GM15510 (cell line): Measurements from ENCODE around the gene UNC5CL.

Experiments
- POLR2A ChIP-seq: IDR thresholded peaks from 3 replicates; pipeline ENCODE4 v1.6.1; 2011; ENCODE audit warnings: borderline replicate concordance; ENCODE audit not compliant: insufficient read length; ENCODE audit errors: extremely low read depth

The UNC5CL gene

DNA sequence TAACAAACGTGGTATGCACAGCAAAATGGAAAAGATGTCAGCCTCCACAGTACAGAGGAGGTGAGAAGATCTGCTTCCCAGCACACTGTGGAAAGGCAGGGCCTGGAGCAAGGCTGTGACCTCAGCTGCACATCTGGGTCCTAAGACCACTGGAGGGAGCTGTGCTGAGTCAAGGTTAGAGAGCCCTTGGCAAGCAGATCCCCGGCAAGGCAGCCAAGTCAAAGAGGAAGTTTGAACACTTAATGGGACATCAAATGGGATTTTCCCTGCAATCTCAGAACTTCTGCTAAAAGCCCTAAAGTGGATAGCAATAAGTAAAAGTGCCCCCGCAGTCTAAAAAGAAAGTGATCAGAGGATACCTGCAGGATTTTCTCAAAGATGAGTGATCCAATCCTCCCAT lies 39.5 kb downstream of the UNC5CL start:
- no peak for TF ChIP-seq POLR2A

DNA sequence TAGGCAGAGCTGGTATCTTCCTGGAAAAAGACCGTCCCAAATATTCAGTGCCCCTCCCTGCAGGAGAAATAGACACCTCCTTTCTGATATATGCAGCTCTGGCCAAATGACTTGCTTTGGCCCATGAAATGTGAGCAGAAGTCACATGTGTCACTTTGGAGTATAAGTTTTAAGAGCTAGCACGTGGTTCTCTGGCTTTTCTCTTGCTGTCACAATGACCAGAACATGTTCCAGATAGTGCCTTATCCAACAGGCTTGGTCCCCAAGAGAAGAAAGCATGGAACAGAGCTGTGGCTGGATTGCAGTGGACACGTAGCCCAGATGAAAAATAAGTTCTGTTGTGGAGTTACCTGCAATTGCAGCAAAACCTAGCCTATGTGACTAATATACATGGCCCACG lies 40.4 kb downstream of the UNC5CL start:
- TF ChIP-seq POLR2A, result no peak

DNA sequence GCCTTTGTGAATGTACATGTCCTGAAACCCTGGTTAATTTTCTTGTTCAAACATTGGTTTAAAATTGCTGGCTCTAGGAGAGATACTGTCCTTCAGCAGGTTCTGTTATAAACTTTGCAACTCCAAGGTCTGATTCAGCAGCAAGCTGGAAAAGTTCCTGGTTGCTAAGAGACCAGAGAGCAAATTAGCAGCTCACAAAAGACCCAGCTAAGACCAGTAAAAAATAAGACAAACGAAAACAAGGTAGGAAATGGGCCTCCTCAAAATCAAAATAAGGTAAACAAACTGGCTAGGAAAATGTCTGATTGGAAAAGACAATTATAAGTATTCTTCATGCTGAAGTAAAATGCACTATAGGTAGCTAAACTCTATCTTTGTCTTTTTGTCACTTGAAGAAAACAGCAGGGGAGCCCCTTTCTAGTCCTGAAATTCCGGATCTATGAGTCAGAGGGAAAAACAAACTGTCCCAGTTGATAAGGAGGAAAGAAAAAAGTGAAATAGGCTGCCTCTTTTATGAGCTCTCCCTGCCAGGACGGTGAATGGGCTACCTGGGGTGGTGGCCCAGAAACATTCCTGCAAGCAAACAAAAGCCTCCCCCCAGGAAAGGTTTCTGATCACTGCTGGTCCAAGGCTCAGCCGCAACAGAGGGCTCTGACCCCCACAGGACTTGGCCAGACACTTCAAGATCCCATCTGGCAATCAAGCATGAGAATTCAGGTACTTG lies 41.6 kb downstream of the UNC5CL start:
- TF ChIP-seq POLR2A, result no peak

DNA sequence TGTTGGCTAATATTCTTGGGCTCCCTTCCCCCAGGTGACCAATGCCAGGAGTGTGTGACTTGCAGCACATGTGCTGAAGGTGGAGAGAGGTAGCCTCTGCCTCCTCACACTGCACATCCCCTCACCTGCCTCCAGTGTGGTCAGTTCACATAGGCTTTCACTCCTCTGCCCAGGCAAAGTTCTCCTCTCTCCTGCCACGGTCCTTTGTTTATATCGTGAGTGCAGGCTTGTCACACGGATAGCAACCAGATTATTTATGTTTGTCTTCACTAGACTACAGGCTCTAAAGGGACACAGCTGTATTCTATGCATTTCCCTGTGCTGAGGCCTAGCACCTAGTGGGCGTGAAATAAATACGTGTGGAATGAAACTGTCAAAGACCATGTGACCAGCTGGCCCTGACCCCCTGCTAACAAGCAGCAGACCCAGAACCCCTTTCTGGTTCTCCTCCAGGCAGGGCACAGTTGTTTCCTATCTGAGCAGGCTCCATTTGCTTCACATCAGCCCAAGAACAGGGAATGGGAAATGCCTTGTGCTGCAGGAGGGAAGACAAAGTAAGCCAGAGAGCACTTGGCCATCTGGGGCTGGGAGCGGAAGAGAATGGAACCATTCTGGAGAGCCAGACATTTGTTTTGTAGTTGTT lies 42.3 kb downstream of the UNC5CL start:
- no peak for TF ChIP-seq POLR2A

DNA sequence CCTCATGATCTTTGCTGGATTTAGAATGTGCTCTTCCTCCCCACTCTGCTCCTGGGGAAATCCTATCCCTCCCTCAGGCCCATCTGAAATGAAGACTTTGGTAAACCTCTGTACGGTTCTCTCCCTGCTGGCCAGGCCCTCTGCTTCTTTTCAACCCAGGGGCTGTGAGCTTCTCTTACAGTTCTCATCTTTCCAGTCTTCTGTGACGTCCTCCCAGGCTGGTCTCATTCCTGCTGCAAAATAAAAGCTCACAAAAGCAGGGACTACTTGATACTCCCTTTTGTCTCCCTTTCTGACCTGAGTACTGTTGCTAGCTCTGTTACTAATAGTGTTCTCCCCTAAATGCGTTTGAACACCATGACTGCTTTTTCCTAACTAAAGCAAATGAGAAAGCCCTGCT lies 46.3 kb downstream of the UNC5CL start:
- no peak for TF ChIP-seq POLR2A

DNA sequence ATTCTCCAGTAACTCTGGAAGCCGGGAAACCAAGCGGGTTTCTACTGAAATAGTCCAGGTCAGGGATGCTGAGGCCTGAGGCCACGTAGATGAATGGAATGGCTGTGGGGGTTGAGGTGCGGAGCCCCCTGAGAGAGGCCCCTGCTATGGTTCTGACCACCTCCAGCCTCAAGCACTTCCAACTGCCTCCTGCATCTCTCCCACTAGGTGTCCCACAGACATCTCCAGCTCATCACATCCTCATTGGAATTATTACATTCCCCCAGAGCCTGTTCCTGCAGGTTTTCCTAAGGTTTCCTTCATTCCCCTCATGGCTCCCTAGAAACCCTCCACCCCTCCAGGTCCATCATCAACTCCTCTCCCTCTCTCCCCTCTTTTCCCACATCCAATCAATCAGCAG lies 48.7 kb downstream of the UNC5CL start:
- TF ChIP-seq POLR2A, result no peak

DNA sequence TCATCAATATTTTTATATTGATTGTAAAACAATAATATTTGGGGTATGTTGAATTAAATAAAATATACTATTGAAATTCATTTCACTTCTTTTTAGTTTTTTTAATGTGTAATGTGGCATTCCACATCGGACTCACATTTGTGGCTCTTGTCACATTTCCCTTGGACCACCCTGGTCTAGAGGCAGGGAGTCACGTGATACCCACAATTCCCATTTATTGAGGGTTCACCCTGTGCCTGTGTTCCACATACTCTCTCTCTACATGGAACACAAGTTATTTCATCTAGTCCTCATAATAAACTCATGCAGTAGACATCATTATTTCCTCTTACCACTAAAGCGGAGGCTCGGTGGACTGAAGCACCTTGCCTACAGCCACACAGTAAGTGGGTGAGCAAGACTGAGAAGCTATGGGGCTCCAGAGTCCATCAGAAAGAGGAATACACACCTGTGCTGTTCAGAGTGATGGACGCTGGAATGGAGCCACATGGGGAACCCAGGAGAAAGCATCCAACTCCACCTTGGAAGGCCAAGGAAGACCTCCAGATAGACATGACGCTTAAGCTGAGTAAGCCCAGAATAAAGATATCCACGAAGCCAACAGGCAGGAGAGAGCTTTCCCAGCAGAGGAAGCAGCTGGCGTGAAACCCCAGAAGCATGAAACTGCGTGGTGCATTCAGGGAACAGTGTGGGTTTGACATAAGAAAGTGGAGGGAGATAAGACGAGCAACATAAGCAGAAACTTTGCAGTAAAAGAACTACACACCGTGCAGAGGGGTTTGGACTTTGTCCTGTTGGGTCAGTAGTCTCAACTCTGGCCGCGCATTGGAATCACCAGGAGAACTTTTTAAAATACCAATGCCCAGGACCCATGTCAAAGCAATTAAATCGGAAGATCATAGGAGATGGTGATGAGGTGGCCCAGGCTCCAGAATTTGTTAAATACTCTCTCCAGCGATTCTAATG lies 49.5 kb downstream of the UNC5CL start:
- no peak for TF ChIP-seq POLR2A

DNA sequence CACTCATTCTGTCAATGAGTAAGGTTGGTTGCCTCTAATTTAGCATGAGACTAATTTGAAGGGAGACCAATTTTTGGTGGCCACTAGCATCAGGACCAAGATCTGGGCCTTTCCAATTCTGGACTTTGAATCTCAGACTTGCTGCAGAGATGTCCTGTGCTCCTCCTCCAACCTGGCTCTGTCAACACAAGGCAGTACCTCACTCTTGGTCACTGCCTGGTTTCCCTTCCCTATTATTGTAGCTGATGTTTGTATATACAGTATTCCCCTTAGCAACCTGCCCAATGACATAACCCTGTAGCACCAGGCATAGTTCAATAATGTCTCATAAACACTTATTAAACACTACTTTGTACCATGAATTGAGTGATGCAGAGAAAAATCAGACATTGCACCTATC lies 50.4 kb downstream of the UNC5CL start:
- no peak for TF ChIP-seq POLR2A

DNA sequence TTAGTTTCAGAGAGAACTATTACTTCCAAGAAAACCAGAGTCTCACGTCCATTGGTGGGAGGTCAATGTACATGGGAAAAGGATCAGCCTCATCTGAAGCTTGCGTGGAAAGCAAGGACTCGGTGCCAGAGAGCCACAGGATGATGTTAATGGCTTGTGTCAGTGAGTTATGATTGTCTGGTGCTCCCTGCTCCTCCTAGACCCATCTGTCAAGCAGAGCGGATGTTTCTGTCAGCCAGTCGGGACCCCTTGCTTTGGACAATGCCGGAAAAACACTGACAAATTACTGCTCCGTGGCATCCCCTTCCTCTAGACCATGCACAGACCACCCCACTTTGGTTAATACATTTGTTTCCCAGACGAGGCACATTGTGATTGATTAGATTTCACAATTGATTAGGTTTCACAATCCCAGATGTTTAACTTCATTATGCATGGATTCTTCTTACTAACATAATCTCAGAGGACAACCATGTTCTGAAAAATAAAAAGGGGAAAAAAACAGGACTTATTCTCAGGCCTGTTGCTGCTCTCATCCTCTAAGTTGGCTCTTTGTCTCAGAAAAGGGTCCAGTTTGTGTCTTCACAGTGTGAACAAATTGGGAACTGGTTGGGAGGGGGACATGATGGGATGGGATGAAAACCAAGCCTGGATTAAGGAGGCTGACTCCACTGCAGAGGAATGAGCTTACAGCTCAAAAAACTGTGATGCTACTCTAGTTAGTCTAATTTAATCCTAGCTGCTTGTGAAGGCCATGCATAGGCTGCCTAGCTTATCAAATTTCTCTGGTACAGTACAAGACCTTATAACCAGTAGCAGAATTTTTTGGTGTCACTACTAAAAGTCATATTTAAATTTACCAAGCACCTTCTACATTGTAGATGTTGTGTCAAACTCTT lies 51.9 kb downstream of the UNC5CL start:
- no peak for TF ChIP-seq POLR2A

DNA sequence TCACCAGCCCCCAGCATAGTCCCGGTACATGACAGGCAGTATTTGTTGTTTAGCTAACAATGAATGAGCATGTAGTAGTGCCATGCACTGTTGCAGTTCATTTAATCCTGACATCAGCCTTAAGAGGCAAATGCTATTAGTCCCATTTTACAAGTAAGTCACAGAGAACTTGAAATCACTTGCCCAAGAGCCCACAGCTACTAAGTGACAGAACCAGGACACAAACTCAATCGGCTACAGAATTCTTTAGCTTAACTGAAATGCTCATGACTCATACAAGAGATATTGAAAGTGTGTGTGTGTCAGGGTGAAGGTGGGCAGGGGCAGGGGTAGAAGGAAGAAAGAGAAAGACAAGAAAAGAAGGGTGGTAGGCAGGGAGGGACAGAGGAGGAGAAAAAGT lies 52.7 kb downstream of the UNC5CL start:
- TF ChIP-seq POLR2A, result no peak

DNA sequence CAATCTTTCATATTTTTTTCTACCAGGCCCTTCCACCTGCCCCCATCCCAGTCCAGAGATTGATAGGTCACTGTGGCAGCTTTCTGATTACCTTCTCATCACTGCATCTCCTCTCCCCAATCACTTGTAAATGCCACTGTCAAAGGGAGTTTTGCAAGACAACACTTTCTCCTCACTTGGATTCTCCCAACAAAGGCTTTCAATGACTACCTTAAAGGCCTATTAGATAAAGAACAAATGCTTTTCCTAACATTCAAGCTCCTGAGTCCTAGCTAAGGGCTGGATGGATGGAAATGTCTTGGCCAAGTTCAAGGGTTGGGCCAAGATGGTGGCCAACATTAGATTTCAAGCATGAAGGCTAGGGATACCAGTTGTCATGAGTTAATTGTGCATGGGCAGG lies 55.3 kb downstream of the UNC5CL start:
- no peak for TF ChIP-seq POLR2A

DNA sequence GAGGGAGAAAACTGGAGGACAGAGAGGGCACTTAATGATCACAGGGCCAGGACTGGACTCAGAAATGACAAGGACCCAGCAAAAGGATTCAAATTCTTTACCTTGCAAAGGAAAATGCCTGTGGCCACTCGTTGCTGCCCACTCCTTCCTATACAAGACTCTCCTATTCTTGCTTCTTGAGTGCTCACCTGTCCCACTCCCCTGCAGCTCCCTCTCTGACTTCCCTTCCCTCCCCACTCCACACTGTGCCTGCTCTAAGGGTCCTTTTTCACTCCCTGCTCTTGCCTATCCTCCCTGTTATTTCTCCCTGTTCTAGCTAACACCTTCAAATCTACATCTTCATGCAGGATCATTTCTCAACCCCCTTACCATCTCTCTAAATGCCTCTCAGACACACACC lies 56.1 kb downstream of the UNC5CL start:
- no peak for TF ChIP-seq POLR2A

DNA sequence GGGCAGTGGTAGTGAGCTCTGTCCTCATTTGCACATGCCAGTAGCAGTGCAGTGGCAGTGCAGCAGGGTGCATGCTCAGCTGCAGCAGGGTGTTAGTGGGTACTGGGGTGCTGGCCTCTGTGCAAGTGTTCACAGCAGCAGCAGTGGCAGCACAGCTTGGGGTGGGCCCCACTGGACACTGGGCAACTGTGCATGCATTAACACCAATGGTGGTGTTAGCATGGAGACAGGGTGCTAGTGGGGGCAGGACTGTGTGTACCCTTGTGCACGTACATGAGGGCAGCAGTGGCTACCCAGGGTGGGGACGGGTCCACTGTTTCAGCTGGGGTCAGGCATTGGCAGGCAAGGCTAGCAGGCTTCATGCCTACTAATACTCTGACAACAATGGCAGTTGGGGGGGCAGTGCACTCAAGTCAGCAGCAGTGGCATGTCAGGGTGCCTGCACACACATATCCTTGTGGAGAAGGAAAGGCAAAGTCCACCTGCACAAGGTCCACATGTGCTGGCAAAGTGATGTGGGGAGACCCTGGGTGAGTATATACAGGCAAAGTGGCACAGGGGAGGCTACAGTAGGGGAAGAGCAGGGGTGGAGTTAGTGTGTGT lies 60.2 kb downstream of the UNC5CL start:
- no peak for TF ChIP-seq POLR2A

DNA sequence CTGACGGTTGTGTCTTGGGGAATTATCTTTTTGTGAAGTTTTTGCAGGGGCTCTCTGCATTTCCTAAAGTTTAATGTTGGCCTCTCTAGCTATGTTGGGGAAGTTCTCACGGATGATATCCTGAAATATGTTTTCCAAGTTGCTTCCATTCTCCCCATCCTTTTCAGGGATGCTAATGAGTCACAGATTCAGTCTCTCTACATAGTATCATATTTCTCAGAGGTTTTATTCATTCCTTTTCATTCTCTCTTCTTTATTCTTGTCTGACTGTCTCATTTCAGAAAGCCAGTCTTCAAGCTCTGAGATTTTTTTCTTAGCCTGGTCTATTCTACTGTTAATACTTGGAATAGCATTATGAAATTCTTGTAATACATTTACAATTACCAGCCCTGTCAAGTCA lies 61.3 kb downstream of the UNC5CL start:
- TF ChIP-seq POLR2A, result no peak
